SK-N-SH treated with all-trans-retinoic acid at 6 μM for 48 hours (cell line): Measurements from ENCODE around the gene RNF25.

ENCODE experiments used
- ARNTL ChIP-seq: fragments of 450-650 bp; formaldehyde crosslinking; IDR thresholded peaks from 2 replicates; pipeline ENCODE4 v1.5.0; 2020; ENCODE audit warnings: low read depth, mild to moderate bottlenecking, moderate library complexity, borderline replicate concordance
- CSDC2 ChIP-seq: fragments of 250-450 bp; sonication (Bioruptor Pico); IDR thresholded peaks from 2 replicates; pipeline ENCODE4 v1.5.0; 2020; ENCODE audit warnings: mild to moderate bottlenecking, moderate library complexity
- RARB ChIP-seq: fragments of 250-450 bp; sonication (Bioruptor Pico); IDR thresholded peaks from 2 replicates; pipeline ENCODE4 v1.8.0; 2021; ENCODE audit warnings: mild to moderate bottlenecking, moderate library complexity
- ZFP3 ChIP-seq: fragments of 250-450 bp; sonication (Bioruptor Pico); IDR thresholded peaks from 2 replicates; pipeline ENCODE4 v1.5.0; 2020; ENCODE audit warnings: mild to moderate bottlenecking, moderate library complexity
- ZNF565 ChIP-seq: fragments of 450-650 bp; formaldehyde crosslinking; conservative IDR thresholded peaks from 2 replicates; pipeline ENCODE4 v1.5.0; 2020; ENCODE audit warnings: low read depth, mild to moderate bottlenecking, moderate library complexity

- TF ChIP-seq CSDC2 (CRISPR knock-in tag) = no peak
- no peak for TF ChIP-seq ZNF565 (CRISPR knock-in tag)
- no peak for TF ChIP-seq ARNTL
- TF ChIP-seq ZFP3 = no peak
- TF ChIP-seq RARB = no peak
Observed at GRCh38 chr2:218642786-218643185, 29.0 kb downstream of the RNF25 start.
